Stimulated activated naive CD8-positive, alpha-beta T cell treated with anti-CD3 and anti-CD28 coated beads, Interleukin-15, Interleukin-2, amounts not matched to agents 100 ng/mL and 50 ng/mL, for 24 hours (primary cell): ENCODE data around the gene STEAP4.
"Not testable (repeated sequence)": the region's sequence is repeated elsewhere in the genome, so short reads cannot be mapped to it uniquely, and the experiment has no call there.

ENCODE experiments used
- H3K27ac Mint-ChIP-seq: one replicate; pipeline ENCODE4 v1.8.0; 2021; ENCODE audit warnings: mild to moderate bottlenecking, mixed read lengths
- H3K27me3 Mint-ChIP-seq: one replicate; pipeline ENCODE4 v1.8.0; 2021; ENCODE audit warnings: mixed read lengths
- H3K36me3 Mint-ChIP-seq: one replicate; pipeline ENCODE4 v1.8.0; 2021; ENCODE audit warnings: low read depth, mixed read lengths
- H3K4me1 Mint-ChIP-seq: one replicate; pipeline ENCODE4 v1.8.0; 2021; ENCODE audit warnings: low read depth, mixed read lengths
- H3K4me3 Mint-ChIP-seq: one replicate; pipeline ENCODE4 v1.8.0; 2021; ENCODE audit warnings: mild to moderate bottlenecking, mixed read lengths
- H3K9me3 Mint-ChIP-seq: one replicate; pipeline ENCODE4 v1.8.0; 2021; ENCODE audit warnings: mixed read lengths

Gene STEAP4

DNA sequence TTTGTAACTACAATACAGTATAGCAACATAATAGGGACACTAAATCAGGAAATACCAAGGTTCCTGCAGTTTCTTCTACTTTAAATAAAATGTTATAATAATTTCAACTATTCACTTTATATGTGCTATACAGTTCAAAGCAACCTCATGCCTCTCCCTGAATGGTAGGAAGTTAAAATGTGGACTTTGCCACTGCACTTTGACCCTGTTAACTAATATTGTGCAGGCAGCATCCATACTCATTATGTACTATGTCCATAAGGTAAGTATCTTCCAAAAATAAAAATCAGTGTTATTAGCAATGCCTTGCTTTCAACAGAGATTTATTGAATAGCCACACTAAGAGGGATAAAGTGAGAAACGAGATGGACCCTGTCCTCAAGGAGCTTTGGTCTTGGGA, 4.8 kb downstream of the STEAP4 start:
- Mint-ChIP-seq H3K4me1 (peaks cover 4% of the 10 kb centered on the region), H3K9me3 (no peaks in the 10 kb centered on the region), H3K36me3 (no peaks in the 10 kb centered on the region), H3K27ac (no peak overlapping the region), H3K4me3 (no peak overlapping the region), H3K27me3 (peaks cover 34% of the 10 kb centered on the region)

DNA sequence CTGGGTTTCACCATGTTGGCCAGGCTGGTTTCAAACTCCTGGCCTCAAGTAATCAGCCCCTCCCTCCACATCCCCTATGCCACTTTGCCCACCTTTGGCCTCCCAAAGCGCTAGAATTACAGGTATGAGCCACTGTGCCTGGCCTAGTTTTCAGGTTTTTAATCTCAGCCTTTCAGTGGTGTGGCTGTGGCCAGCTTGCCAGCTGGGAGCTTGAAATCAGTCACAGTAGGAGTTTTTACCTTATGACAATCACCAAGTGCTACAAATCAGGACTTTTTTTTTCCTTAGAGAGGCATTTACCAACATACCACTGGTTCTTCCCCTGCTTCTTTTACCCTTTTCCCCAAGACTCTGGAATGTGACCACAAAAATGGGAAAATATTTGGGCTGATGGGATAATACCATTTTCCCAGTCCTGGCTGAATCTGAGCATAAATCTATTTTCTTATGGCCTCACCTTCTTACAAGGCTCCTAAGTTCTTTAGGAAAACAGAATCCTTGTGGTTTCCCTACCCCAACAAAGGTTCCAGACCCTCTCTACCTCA, 6.2 kb downstream of the STEAP4 start:
- Mint-ChIP-seq H3K27me3 (peaks cover 19% of the 10 kb centered on the region), H3K27ac (no peak overlapping the region), H3K36me3 (no peaks in the 10 kb centered on the region), H3K4me3 (no peak overlapping the region), H3K4me1 (no peaks in the 10 kb centered on the region), H3K9me3 (no peaks in the 10 kb centered on the region)

DNA sequence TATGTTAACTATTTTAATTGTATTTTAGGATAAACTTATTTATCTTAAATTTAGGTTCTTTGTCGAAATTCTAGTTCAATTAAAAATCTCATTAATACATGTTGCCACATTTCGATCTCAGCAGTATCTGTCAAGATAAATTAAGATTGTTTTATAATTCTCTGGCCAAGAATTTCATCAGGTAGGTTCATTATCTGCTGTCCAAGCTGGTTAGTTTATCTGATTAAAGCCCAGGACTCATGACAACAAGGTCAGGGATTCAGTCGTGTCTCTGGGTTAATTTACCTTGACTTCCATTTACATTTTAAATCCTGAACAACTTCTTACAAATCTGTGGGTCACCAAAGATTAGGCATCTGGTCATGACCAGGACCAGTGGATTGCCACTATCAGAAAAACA, 7.6 kb downstream of the STEAP4 start:
- H3K36me3 Mint-ChIP-seq = no peaks in the 10 kb centered on the region
- H3K4me1 Mint-ChIP-seq = no peaks in the 10 kb centered on the region

DNA sequence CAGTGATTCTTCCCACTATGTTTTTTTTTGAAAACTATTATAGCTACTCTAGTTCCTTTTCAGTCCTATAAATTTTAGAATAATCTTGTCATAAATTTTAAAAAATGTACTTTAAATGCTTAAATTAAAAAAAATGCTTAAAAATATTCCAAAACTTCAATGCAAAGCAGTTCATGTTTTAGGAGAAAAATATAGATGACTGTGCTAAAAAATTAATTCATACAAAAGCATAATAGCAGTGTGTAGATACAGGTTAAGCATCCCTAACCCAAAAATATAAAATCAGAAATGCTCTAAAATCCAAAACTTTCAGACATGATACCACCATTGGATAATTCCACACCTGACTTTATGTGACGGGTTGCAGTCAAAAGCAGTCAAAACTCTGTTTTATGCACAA, 12.8 kb downstream of the STEAP4 start:
- H3K9me3 Mint-ChIP-seq = no peaks in the 10 kb centered on the region
- H3K4me3 Mint-ChIP-seq = no peak overlapping the region
- peaks cover 8% of the 10 kb centered on the region for H3K27me3 Mint-ChIP-seq
- no peaks in the 10 kb centered on the region for H3K36me3 Mint-ChIP-seq
- H3K27ac Mint-ChIP-seq = no peak overlapping the region
- no peaks in the 10 kb centered on the region for H3K4me1 Mint-ChIP-seq

More for the DNA sequence above, 7.6 kb downstream of the STEAP4 start:
- no peak overlapping the region for H3K4me3 Mint-ChIP-seq
- no peak overlapping the region for H3K27ac Mint-ChIP-seq
- no peaks in the 10 kb centered on the region for H3K9me3 Mint-ChIP-seq
- peaks cover 17% of the 10 kb centered on the region for H3K27me3 Mint-ChIP-seq

DNA sequence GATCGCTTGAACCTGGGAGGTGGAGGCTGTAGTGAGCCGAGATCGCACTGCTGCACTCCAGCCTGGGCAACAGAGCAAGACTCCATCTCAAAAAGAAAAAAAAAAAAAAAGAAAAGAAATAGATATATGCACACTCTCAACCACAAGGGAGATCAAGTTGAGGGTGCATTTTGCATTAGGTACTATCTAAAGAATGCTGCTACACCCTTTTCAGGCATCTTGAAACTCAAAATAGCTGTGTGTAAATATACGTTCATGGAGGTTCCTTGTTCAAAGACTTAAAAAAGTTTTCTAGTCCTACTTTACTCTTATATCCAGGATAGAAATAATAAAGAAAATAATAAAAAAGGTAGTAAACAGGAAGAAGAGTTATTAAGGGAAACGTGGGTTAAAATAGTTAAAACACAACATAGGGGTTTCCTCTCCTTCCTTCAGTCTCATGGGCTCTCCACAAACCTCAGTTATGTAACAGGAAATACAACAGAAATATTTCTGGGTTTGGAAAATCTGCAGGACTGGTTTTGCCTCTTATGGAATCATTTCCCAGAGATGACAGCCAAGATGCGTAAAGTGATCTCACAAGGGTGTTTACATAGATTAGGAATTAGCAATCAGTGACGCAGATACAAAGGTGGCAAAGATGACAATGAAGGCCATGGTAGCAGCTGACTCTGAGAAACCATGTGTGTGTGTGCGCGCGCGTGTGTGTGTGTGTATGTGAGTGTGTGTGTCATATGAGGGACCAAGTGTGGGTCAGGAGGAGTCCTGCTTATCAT, 15.1 kb downstream of the STEAP4 start:
- H3K9me3 Mint-ChIP-seq = no peaks in the 10 kb centered on the region
- H3K4me1 Mint-ChIP-seq = no peaks in the 10 kb centered on the region
- no peak overlapping the region for H3K27ac Mint-ChIP-seq
- H3K36me3 Mint-ChIP-seq = no peaks in the 10 kb centered on the region
- H3K27me3 Mint-ChIP-seq = peaks cover 10% of the 10 kb centered on the region
- H3K4me3 Mint-ChIP-seq = no peak overlapping the region

- Mint-ChIP-seq H3K4me1 (no peaks in the 10 kb centered on the region), H3K27ac (no peak overlapping the region), H3K4me3 (no peak overlapping the region), H3K36me3 (no peaks in the 10 kb centered on the region), H3K27me3 (peaks cover 10% of the 10 kb centered on the region), H3K9me3 (no peaks in the 10 kb centered on the region)
Observed at GRCh38 chr7:88290491-88290890, 16.2 kb downstream of the STEAP4 start.

DNA sequence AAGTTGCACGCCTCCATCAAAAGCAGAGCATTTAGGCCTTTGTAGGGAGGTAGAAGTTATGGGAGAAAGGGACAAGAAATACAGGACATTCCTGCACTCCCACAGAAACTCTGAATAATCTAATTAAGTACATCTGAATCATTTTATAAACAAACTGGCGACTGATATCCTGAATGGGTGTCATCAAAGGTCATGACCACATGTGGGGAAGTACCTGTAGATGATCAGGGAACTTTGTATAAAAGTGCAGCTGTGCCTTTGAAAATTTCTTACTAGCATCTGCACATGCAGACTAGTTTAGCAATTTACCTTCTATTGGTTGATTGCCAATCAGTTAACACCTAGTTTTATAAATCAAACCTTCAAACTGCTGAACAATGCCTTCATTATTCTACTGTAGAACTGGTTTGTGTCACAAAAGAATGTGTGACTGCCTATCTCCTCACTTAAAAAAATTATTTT, 17.1 kb downstream of the STEAP4 start:
- H3K27ac Mint-ChIP-seq = no peak overlapping the region
- H3K4me3 Mint-ChIP-seq = no peak overlapping the region
- no peaks in the 10 kb centered on the region for H3K9me3 Mint-ChIP-seq
- H3K27me3 Mint-ChIP-seq = peaks cover 14% of the 10 kb centered on the region
- H3K36me3 Mint-ChIP-seq = no peaks in the 10 kb centered on the region
- no peaks in the 10 kb centered on the region for H3K4me1 Mint-ChIP-seq

- Mint-ChIP-seq H3K4me3 (no peak overlapping the region), H3K4me1 (no peaks in the 10 kb centered on the region), H3K36me3 (no peaks in the 10 kb centered on the region)
Observed at GRCh38 chr7:88281749-88282148, 24.9 kb downstream of the STEAP4 start.

DNA sequence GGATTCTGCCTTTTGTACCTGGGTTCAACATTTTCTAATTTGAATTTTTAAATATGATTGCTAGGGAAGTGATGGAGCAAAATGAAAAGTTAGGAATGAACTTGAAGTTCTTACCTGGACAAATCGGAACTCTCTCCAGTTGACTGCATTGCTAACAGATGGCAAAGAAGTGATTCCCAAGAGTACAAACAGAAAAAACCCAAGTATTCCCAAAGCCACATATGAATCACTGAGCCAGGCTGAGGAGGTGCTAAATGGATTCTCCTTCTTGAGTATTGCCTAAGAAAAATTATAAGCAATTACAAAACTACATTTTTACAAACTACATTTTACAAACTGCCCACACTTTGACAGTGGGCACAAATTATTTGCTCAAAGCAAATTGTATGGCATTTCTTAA, 25.9 kb downstream of the STEAP4 start:
- H3K4me1 Mint-ChIP-seq = no peaks in the 10 kb centered on the region
- no peak overlapping the region for H3K4me3 Mint-ChIP-seq
- peaks cover 12% of the 10 kb centered on the region for H3K27me3 Mint-ChIP-seq
- H3K9me3 Mint-ChIP-seq = no peaks in the 10 kb centered on the region
- H3K27ac Mint-ChIP-seq = no peak overlapping the region
- H3K36me3 Mint-ChIP-seq = no peaks in the 10 kb centered on the region

More at GRCh38 chr7:88281749-88282148, 24.9 kb downstream of the STEAP4 start:
- Mint-ChIP-seq H3K27ac (no peak overlapping the region), H3K9me3 (no peaks in the 10 kb centered on the region), H3K27me3 (peaks cover 11% of the 10 kb centered on the region)

DNA sequence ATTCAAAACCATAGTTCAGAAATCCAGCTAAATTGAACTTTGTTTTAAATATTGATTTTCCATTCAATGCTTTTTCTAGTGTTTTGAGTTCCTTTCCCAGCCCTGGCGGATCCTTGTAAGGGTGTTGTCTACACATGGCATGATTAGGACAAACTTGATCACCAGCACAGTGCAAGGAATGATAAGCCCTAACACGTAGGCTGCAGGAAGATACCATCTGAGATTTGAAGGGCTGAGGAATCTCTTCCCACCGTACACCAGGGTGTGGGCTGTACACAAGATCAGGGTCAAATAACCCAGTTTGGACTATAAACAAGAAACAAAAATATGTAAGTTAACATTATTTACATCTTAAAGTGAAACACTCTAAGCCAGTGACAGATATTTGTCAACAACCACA, 27.4 kb downstream of the STEAP4 start:
- no peaks in the 10 kb centered on the region for H3K36me3 Mint-ChIP-seq
- H3K9me3 Mint-ChIP-seq = no peaks in the 10 kb centered on the region
- H3K4me1 Mint-ChIP-seq = no peaks in the 10 kb centered on the region
- no peak overlapping the region for H3K4me3 Mint-ChIP-seq
- peaks cover 9% of the 10 kb centered on the region for H3K27me3 Mint-ChIP-seq
- no peak overlapping the region for H3K27ac Mint-ChIP-seq

- H3K36me3 Mint-ChIP-seq = no peaks in the 10 kb centered on the region
- no peaks in the 10 kb centered on the region for H3K9me3 Mint-ChIP-seq
- H3K27ac Mint-ChIP-seq = no peak overlapping the region
- no peak overlapping the region for H3K4me3 Mint-ChIP-seq
- H3K4me1 Mint-ChIP-seq = no peaks in the 10 kb centered on the region
- peaks cover 9% of the 10 kb centered on the region for H3K27me3 Mint-ChIP-seq
Observed at GRCh38 chr7:88278881-88279280, 27.8 kb downstream of the STEAP4 start.

- no peak overlapping the region for H3K27ac Mint-ChIP-seq
- H3K36me3 Mint-ChIP-seq = no peaks in the 10 kb centered on the region
- H3K4me3 Mint-ChIP-seq = no peak overlapping the region
- no peaks in the 10 kb centered on the region for H3K4me1 Mint-ChIP-seq
- H3K9me3 Mint-ChIP-seq = no peaks in the 10 kb centered on the region
- peaks cover 9% of the 10 kb centered on the region for H3K27me3 Mint-ChIP-seq
Observed at GRCh38 chr7:88276605-88277153, 30.0 kb downstream of the STEAP4 start.

- not testable (repeated sequence) for H3K9me3 Mint-ChIP-seq, H3K4me1 Mint-ChIP-seq, H3K4me3 Mint-ChIP-seq, H3K36me3 Mint-ChIP-seq, H3K27ac Mint-ChIP-seq, H3K27me3 Mint-ChIP-seq
Observed at GRCh38 chr7:88274856-88275255, 31.8 kb downstream of the STEAP4 start.

- H3K4me1 Mint-ChIP-seq = no peaks in the 10 kb centered on the region
- no peak overlapping the region for H3K4me3 Mint-ChIP-seq
- no peaks in the 10 kb centered on the region for H3K27me3 Mint-ChIP-seq
- H3K36me3 Mint-ChIP-seq = no peaks in the 10 kb centered on the region
- H3K9me3 Mint-ChIP-seq = no peaks in the 10 kb centered on the region
- H3K27ac Mint-ChIP-seq = no peak overlapping the region
Observed at GRCh38 chr7:88269586-88269985, 37.1 kb downstream of the STEAP4 start.

DNA sequence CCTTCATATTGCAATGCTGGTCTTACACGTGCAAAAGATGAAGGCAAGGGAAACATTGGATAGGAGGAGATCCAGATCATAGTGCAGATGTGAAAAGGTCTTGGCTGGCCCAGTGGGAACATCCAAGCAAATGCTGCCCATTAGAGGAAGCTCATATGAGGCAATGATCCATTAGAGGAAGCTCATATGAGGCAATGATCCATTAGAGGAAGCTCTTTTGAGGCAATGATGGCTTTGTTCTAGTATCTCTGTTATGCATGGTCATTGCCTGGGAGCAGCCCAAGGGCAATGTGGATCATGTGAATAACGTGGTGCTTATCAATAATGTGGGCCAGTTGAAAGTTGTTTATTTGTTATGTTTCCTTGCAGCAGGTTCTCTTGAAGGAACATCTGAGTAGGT, 37.8 kb downstream of the STEAP4 start:
- no peaks in the 10 kb centered on the region for H3K36me3 Mint-ChIP-seq
- no peaks in the 10 kb centered on the region for H3K9me3 Mint-ChIP-seq
- H3K27ac Mint-ChIP-seq = no peak overlapping the region
- H3K27me3 Mint-ChIP-seq = no peaks in the 10 kb centered on the region
- no peaks in the 10 kb centered on the region for H3K4me1 Mint-ChIP-seq
- no peak overlapping the region for H3K4me3 Mint-ChIP-seq
